GM12878 (cell line): ENCODE measurements around the gene SIPA1. TPM values are rescaled to one million over a fixed set of nuclear protein-coding genes. Genes with fewer than 3 reads are reported as not detected.

Experiments
- ATAC-seq: fragments of 200-7000 bp; cut with Tn5 transposase; 3 replicates; pipeline ENCODE4 v1.9.1; 2020; ENCODE audit warnings: mild to moderate bottlenecking, moderate library complexity
- BruUV-seq: library from RNA; stranded (reverse); fragments of 400-500 nt; replicated peaks from 2 replicates; lab custom pipeline; 2021; lab: Mats Ljungman, UMichigan
- CTCF ChIA-PET: fragments of 300-600 bp; sonication (Branson Sonifier 250); formaldehyde crosslinking; extraction: SDS; loops from one replicate; lab custom pipeline; 2021; ENCODE audit warnings: inconsistent platforms; lab: Yijun Ruan, JAX
- POLR2A ChIA-PET: fragments of 350-600 bp; formaldehyde crosslinking; extraction: SDS; loops from one replicate; lab custom pipeline; 2021; ENCODE audit warnings: inconsistent platforms; lab: Charles Lee
- RAD21 ChIA-PET: fragments of 300-600 bp; sonication (Branson Sonifier 250); formaldehyde crosslinking; loops from one replicate; lab custom pipeline; 2023; ENCODE audit warnings: antibody characterized with exemption; ENCODE audit not compliant: unreplicated experiment; lab: Charles Lee
- SMC1A ChIA-PET: fragments of 300-600 bp; sonication (Branson Sonifier 250); formaldehyde crosslinking; loops from one replicate; lab custom pipeline; 2023; ENCODE audit not compliant: unreplicated experiment, uncharacterized antibody; lab: Charles Lee
- DNase-seq: peaks from one replicate; pipeline ENCODE4 v3.0.0-alpha.2; 2011; ENCODE audit warnings: low read depth, low spot score
- FAIRE-seq: peaks from 3 replicates; lab custom pipeline; 2011; peaks lifted over from hg19 to GRCh38; lab: Jason Lieb, UNC
- H2AFZ ChIP-seq: 2 replicates; pipeline ENCODE4 v1.6.0; 2011; ENCODE audit warnings: low read depth, low read length, control low read depth; ENCODE audit not compliant: control insufficient read depth
- H3K27ac ChIP-seq: 2 replicates; pipeline ENCODE4 v1.5.1; 2011; ENCODE audit warnings: control low read depth; ENCODE audit not compliant: control insufficient read depth, insufficient read depth
- H3K27me3 ChIP-seq, 2 experiments: replicated peaks in 1 of 2; 2 replicates each; pipeline versions ENCODE4 v1.6.0 to v1.6.1; 2011; ENCODE audit warnings: low read length in 1 of 2; ENCODE audit not compliant: control insufficient read depth in 2 of 2, insufficient read depth in 2 of 2
- H3K36me3 ChIP-seq, 2 experiments: 2 replicates each; pipeline ENCODE4 v1.5.1; 2011; ENCODE audit warnings: low read length in 1 of 2; ENCODE audit not compliant: control insufficient read depth in 2 of 2, insufficient read depth in 2 of 2
- H3K4me1 ChIP-seq: 2 replicates; pipeline ENCODE4 v1.6.1; 2011; ENCODE audit warnings: mild to moderate bottlenecking, low read length, moderate library complexity, mixed read lengths; ENCODE audit not compliant: control insufficient read depth, insufficient read depth
- H3K4me2 ChIP-seq: 2 replicates; pipeline ENCODE4 v1.6.0; 2011; ENCODE audit warnings: control low read depth; ENCODE audit not compliant: control insufficient read depth, insufficient read depth
- H3K4me3 ChIP-seq: fragments of 200-600 bp; sonication (generic); 2 replicates; pipeline ENCODE4 v1.5.1; 2016
- H3K79me2 ChIP-seq: 2 replicates; pipeline ENCODE4 v1.6.0; 2011; ENCODE audit warnings: low read length; ENCODE audit not compliant: control insufficient read depth, insufficient read depth
- H3K9ac ChIP-seq: 2 replicates; pipeline ENCODE4 v1.8.0; 2011; ENCODE audit warnings: low read length, control low read depth, mixed read lengths; ENCODE audit not compliant: control insufficient read depth, insufficient read depth
- H3K9me3 ChIP-seq: replicated peaks from 3 replicates; pipeline ENCODE4 v1.5.1; 2011; ENCODE audit warnings: mild to moderate bottlenecking, low read length; ENCODE audit not compliant: control insufficient read depth, insufficient read depth
- H4K20me1 ChIP-seq: 2 replicates; pipeline ENCODE4 v1.6.0; 2011; ENCODE audit not compliant: control insufficient read depth, insufficient read depth
- BHLHE40 ChIP-seq, 2 experiments: fragments of 450-650 bp in 1 of 2; IDR thresholded peaks; 2 replicates each; pipeline ENCODE4 v1.6.1; 2011 to 2017; ENCODE audit warnings: low read depth in 2 of 2, borderline replicate concordance in 1 of 2, improper control_type of control experiment in 1 of 2, low read length in 1 of 2, mild to moderate bottlenecking in 1 of 2
- CREM ChIP-seq: IDR thresholded peaks from 2 replicates; pipeline ENCODE4 v1.6.1; 2014; ENCODE audit warnings: antibody characterized with exemption, low read depth
- KDM1A ChIP-seq: fragments of 200-600 bp; sonication (generic); IDR thresholded peaks from 2 replicates; pipeline ENCODE4 v1.6.1; 2016; ENCODE audit warnings: borderline replicate concordance
- MEF2B ChIP-seq: fragments of 450-650 bp; IDR thresholded peaks from 2 replicates; pipeline ENCODE4 v1.6.1; 2018; ENCODE audit warnings: mild to moderate bottlenecking, moderate library complexity; ENCODE audit not compliant: partially characterized antibody, poor library complexity, severe bottlenecking
- NFYB ChIP-seq: IDR thresholded peaks from 2 replicates; pipeline ENCODE4 v1.6.1; 2011; ENCODE audit warnings: low read depth, mild to moderate bottlenecking, low read length, improper control_type of control experiment, moderate library complexity; ENCODE audit not compliant: insufficient read depth
- PAX5 ChIP-seq: IDR thresholded peaks from 2 replicates; pipeline ENCODE4 v1.6.1; 2011; ENCODE audit warnings: low read depth, low read length, borderline replicate concordance
- SREBF1 ChIP-seq: IDR thresholded peaks from 2 replicates; pipeline ENCODE4 v1.6.1; 2012; ENCODE audit warnings: mild to moderate bottlenecking, low read length
- STAT1 ChIP-seq: fragments of 450-650 bp; conservative IDR thresholded peaks from 2 replicates; pipeline ENCODE4 v1.6.1; 2014; ENCODE audit warnings: antibody characterized with exemption, mild to moderate bottlenecking
- TBL1XR1 ChIP-seq: IDR thresholded peaks from 2 replicates; pipeline ENCODE4 v1.6.1; 2012; ENCODE audit warnings: low read depth, low read length, improper control_type of control experiment
- ZSCAN29 ChIP-seq: fragments of 450-650 bp; IDR thresholded peaks from 2 replicates; pipeline ENCODE4 v1.6.1; 2017; ENCODE audit warnings: mild to moderate bottlenecking, moderate library complexity
- WGBS: methylation state at CpG from one replicate; pipeline ENCODE4 v1.1.6; 2016; ENCODE audit warnings: low lambda C conversion rate; ENCODE audit not compliant: insufficient replicate concordance, insufficient coverage; ENCODE audit errors: missing lambda C conversion rate; 5-methylcytosine and 5-hydroxymethylcytosine counted together
- in situ Hi-C: fragments of 300-500 bp; cut with MboI; formaldehyde crosslinking; loops from 9 replicates; pipeline ENCODE4 v1.14.3; 2018; ENCODE audit warnings: mixed read lengths
- intact Hi-C: fragments of 100-400 bp; cut with micrococcal nuclease; formaldehyde crosslinking; loops from one replicate; pipeline ENCODE4 v1.14.2; 2022; ENCODE audit not compliant: unreplicated experiment
- polyA plus RNA-seq, 11 experiments: library from polyadenylated mRNA; depleted of rRNA in 4 of 11; unstranded in 6 of 11; stranded (reverse) in 5 of 11; fragments of >200 nt; fragmentation: Nextera tagmentation in 4 of 11; fragmentation: Illumina TruSeq in 1 of 11; extraction: Ambion mirVana in 4 of 11; extraction: Trizol in 1 of 11; gene quantifications; 1 replicate in 1 of 11; 2 replicates in 10 of 11; pipeline versions ENCODE4 v1.2.1 to v1.2.3, GENCODE V29; 2011 to 2016; ENCODE audit warnings: inconsistent platforms in 2 of 11, missing spikeins in 2 of 11, low read depth in 1 of 11
- total RNA-seq, 4 experiments: library from RNA; depleted of rRNA in 3 of 4; stranded (reverse); fragments of >200 nt in 3 of 4; fragmentation: Illumina TruSeq in 1 of 4; extraction: Trizol in 1 of 4; gene quantifications; 2 replicates each; pipeline versions ENCODE4 v1.2.1 to v1.2.3, GENCODE V29; 2013 to 2021
- TF ChIP-seq, protein P1 (sequence below): fragments of 450-650 bp; IDR thresholded peaks from 2 replicates; pipeline ENCODE4 v1.6.1; 2017; ENCODE audit warnings: borderline replicate concordance
- TF ChIP-seq, protein P2 (sequence below): fragments of 450-650 bp; IDR thresholded peaks from 2 replicates; pipeline ENCODE4 v1.6.1; 2017; ENCODE audit warnings: low read depth, mild to moderate bottlenecking, moderate library complexity
- TF ChIP-seq, protein P3 (sequence below): IDR thresholded peaks from 2 replicates; pipeline ENCODE4 v1.6.1; 2012; ENCODE audit warnings: low read depth, low read length, improper control_type of control experiment
- TF ChIP-seq, protein P4 (sequence below): IDR thresholded peaks from 2 replicates; pipeline ENCODE4 v1.6.1; 2011; ENCODE audit warnings: borderline replicate concordance, low read depth, mild to moderate bottlenecking, moderate library complexity, mixed read lengths, low read length; ENCODE audit not compliant: insufficient read depth; ENCODE audit errors: extremely low read length

The SIPA1 gene
- total and polyA plus RNA-seq, 10 of the 15 experiments (the other 5 are each of a cell fraction or from before 2014, with no cell fraction given), result 1.0 to 139 (median 33.4) TPM

DNA sequence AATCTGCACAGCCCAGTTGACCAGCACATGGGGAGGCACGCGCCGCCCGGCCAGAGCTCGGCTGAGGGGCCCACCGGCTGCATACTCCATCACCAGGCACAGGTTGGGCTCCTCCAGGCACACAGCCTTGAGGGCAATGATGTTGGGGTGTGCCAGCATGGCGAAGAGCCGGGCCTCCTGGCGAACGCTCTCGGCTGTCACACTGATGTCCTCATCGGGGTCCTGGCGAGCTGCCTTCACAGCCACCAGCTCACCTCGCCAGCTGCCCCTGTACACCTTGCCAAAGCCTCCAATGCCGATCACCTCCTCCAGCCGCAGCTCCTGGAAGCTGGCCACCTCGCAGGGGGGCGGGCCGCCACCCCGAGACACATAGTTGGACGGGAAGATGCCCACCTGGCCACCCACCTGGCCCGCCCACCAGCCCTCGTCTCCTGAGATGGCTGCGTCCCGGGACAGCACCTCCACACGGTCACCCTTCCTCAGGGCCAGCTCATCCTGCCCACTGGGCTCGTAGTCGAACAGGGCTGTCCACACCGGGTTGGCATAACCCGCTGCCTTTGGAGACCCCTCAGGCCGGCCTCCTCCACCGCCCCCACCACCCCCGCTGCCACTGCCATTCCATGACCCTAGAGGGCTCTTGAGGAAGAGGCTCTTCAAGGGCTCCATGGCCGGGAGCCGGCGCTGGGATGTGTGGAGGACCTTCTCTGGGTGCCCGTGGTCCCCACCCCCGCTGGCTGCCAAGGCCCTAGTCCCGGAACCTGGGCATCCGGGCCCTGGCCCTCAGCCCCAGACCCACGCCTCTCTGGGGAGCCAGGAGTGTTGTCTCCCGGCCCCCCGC lies 24.6 kb upstream of the SIPA1 start (continued):
- TF ChIP-seq BHLHE40 (IDR thresholded peaks at IDR 0.05; ENCODE audit: borderline replicate concordance in 1 of 2, low read depth in 2 of 2, low read length in 1 of 2), result no peak

DNA sequence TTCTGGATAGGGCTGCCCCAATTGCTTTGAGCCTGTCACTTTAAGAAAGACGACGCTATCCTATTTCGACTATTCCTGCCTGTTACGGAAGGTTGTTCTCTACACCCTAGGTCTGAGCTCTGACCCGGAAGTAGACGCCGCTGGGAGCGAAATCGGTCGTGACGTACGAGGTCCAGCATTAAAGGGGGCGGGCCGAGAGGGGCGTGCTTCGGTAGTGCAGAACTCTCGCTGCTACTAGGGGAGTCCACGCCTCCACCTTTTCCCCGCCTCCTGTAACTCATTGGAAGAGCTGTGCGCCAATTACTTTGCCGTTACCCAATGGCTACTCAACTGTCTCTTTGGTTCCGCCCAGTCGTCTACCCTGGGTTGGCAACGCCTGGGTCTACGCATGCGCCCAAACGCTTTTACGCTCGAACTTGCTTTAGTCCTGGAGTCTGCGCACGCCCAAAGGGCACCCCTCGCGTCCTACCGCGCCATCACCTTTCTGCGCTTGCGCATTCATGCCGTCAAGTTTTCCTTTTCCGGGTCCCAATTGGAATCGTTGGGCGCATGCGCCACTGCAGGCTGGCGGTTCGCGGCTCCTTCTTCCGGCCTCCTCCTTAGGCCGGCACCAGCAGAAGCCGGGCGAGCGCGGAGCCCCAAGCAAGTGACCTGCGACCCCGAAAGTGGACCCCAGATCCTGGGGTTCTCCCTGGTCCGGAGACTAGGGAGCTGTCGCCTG lies 22.5 kb upstream of the SIPA1 start, which contains the start of gene PCNX3:
Gene PCNX3, plus strand, starts transcription at position 548 of the 721 bp plus-strand sequence. CDS start 536 bp downstream, outside the sequence.
- Histone ChIP-seq H3K9me3 (no peaks in the 10 kb centered on the region), H3K4me2 (peak within 1 kb of the TSS; percentile 94), H3K9ac (peak within 1 kb of the TSS; percentile 85), H3K79me2 (peaks cover 79% of the 10 kb centered on the region), H2AFZ (peak within 1 kb of the TSS; percentile 48; the same call in 1 of the 2 replicates), H4K20me1 (no peaks in the 10 kb centered on the region; the same call in 1 of the 2 replicates), H3K27me3 (no peaks in the 10 kb centered on the region), H3K4me1 (peaks cover 24% of the 10 kb centered on the region), H3K4me3 (peak within 1 kb of the TSS; percentile 100), H3K27ac (peak within 1 kb of the TSS; percentile 91), H3K36me3 (peaks cover 17 to 19% of the 10 kb centered on the region in 2 experiments; a peak in 3 of 4 replicates)
- ChIA-PET CTCF (interaction anchor here (0.6 to 3.8 kb wide), 18 partner anchors 11 to 317 kb away, joined by 3 to 35 read pairs (median 6); partner anchors contain the start of genes FAM89B, RELA, RNASEH2C and SIPA1), RAD21 (interaction anchor here (0.6 to 4.0 kb wide), 21 partner anchors 8 to 340 kb away, joined by 3 to 36 read pairs (median 3); partner anchors contain the start of genes DPF2, EHBP1L1, FAM89B and RELA), POLR2A (interaction anchor here (0.5 to 5.0 kb wide), 22 partner anchors 11 to 335 kb away, joined by 3 to 41 read pairs (median 6); partner anchors contain the start of genes EHBP1L1, FAM89B, MUS81 and NEAT1), SMC1A (interaction anchor here (0.6 to 3.0 kb wide), 17 partner anchors 9 to 644 kb away, joined by 3 to 21 read pairs (median 5); partner anchors contain the start of genes CCDC85B, FAM89B, FIBP and RELA)
- ATAC-seq (peak; percentile 86), DNase-seq (peak; percentile 100), FAIRE-seq (peak; percentile 100)
- no TSS peak for BruUV-seq
- intact Hi-C loops, result loop anchor here (1.0 to 2.0 kb wide), 5 partner anchors 23 to 75 kb away; partner anchors contain the start of genes SIPA1 and ZNRD2
- in situ Hi-C loops, result no loop called here
- WGBS, result under 1% methylated on average over 53 of the region's 55 CpGs
- no peak for TF ChIP-seq ZSCAN29
- TF ChIP-seq PAX5, result no peak
- peak; percentile 99 for TF ChIP-seq NFYB
- peak; percentile 85 for TF ChIP-seq SREBF1
- no peak for TF ChIP-seq KDM1A
- TF ChIP-seq MEF2B, result no peak
- TF ChIP-seq, protein P1, sequence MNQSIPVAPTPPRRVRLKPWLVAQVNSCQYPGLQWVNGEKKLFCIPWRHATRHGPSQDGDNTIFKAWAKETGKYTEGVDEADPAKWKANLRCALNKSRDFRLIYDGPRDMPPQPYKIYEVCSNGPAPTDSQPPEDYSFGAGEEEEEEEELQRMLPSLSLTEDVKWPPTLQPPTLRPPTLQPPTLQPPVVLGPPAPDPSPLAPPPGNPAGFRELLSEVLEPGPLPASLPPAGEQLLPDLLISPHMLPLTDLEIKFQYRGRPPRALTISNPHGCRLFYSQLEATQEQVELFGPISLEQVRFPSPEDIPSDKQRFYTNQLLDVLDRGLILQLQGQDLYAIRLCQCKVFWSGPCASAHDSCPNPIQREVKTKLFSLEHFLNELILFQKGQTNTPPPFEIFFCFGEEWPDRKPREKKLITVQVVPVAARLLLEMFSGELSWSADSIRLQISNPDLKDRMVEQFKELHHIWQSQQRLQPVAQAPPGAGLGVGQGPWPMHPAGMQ, result no peak
- TF ChIP-seq, protein P2, sequence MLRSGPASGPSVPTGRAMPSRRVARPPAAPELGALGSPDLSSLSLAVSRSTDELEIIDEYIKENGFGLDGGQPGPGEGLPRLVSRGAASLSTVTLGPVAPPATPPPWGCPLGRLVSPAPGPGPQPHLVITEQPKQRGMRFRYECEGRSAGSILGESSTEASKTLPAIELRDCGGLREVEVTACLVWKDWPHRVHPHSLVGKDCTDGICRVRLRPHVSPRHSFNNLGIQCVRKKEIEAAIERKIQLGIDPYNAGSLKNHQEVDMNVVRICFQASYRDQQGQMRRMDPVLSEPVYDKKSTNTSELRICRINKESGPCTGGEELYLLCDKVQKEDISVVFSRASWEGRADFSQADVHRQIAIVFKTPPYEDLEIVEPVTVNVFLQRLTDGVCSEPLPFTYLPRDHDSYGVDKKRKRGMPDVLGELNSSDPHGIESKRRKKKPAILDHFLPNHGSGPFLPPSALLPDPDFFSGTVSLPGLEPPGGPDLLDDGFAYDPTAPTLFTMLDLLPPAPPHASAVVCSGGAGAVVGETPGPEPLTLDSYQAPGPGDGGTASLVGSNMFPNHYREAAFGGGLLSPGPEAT, result peak; percentile 100
- peak; percentile 95 for TF ChIP-seq CREM
- TF ChIP-seq, protein P3, sequence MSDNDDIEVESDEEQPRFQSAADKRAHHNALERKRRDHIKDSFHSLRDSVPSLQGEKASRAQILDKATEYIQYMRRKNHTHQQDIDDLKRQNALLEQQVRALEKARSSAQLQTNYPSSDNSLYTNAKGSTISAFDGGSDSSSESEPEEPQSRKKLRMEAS, result 0 out of 2 replicates have a peak, but pooled peaks have one; percentile 38
- TF ChIP-seq, protein P4, sequence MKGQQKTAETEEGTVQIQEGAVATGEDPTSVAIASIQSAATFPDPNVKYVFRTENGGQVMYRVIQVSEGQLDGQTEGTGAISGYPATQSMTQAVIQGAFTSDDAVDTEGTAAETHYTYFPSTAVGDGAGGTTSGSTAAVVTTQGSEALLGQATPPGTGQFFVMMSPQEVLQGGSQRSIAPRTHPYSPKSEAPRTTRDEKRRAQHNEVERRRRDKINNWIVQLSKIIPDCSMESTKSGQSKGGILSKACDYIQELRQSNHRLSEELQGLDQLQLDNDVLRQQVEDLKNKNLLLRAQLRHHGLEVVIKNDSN, result no peak
- peak; percentile 91 for TF ChIP-seq TBL1XR1
- TF ChIP-seq STAT1, result no peak
